Measurements from ENCODE around the gene HCN4.

Gene HCN4

GRCh38 chr15:73380661-73381060 is 11.9 kb upstream of the HCN4 start:
- TF ChIP-seq CTCF (IDR thresholded peaks at IDR 0.05; ENCODE audit: borderline replicate concordance, insufficient read depth, low read depth, low read length): no peak
- no peak overlapping the region for H3K4me3 ChIP-seq (ENCODE audit: low read depth, low read length)

GRCh38 chr15:73378089-73378488 is 9.3 kb upstream of the HCN4 start:
- H3K4me3 ChIP-seq (ENCODE audit: low read depth, low read length): no peak overlapping the region
- no peak for TF ChIP-seq CTCF (IDR thresholded peaks at IDR 0.05; ENCODE audit: borderline replicate concordance, insufficient read depth, low read depth, low read length)

- H3K4me3 ChIP-seq (ENCODE audit: low read depth, low read length): no peak overlapping the region
- no peak for TF ChIP-seq CTCF (IDR thresholded peaks at IDR 0.05; ENCODE audit: borderline replicate concordance, insufficient read depth, low read depth, low read length)
Observed at GRCh38 chr15:73375755-73376305, 7.1 kb upstream of the HCN4 start.

GRCh38 chr15:73375012-73375411 is 6.3 kb upstream of the HCN4 start:
- TF ChIP-seq CTCF (IDR thresholded peaks at IDR 0.05; ENCODE audit: borderline replicate concordance, insufficient read depth, low read depth, low read length): no peak

GRCh38 chr15:73374604-73375003 is 5.8 kb upstream of the HCN4 start:
- no peak overlapping the region for H3K4me3 ChIP-seq (ENCODE audit: low read depth, low read length)
- no peak for TF ChIP-seq CTCF (IDR thresholded peaks at IDR 0.05; ENCODE audit: borderline replicate concordance, insufficient read depth, low read depth, low read length)

More at GRCh38 chr15:73375012-73375411, 6.3 kb upstream of the HCN4 start:
- no peak overlapping the region for H3K4me3 ChIP-seq (ENCODE audit: low read depth, low read length)

GRCh38 chr15:73373221-73373620 is 4.5 kb upstream of the HCN4 start:
- H3K4me3 ChIP-seq (ENCODE audit: low read depth, low read length): no peak overlapping the region

More at GRCh38 chr15:73373221-73373620, 4.5 kb upstream of the HCN4 start:
- no peak for TF ChIP-seq CTCF (IDR thresholded peaks at IDR 0.05; ENCODE audit: borderline replicate concordance, insufficient read depth, low read depth, low read length)

Data from GM12875 (cell line).